22Rv1 (cell line): Measurements from ENCODE around the gene MPPED2.

ENCODE experiments used
- H3K27ac ChIP-seq: fragments of 450-650 bp; 2 replicates; pipeline ENCODE4 v1.5.1; 2017
- CTCF ChIP-seq: fragments of 450-650 bp; IDR thresholded peaks from 2 replicates; pipeline ENCODE4 v1.5.1; 2017; ENCODE audit warnings: mild to moderate bottlenecking
- ZFX ChIP-seq: fragments of 450-650 bp; IDR thresholded peaks from 2 replicates; pipeline ENCODE4 v1.6.1; 2017; ENCODE audit warnings: antibody characterized with exemption, borderline replicate concordance

MPPED2 gene

GRCh38 chr11:30451167-30451566 lies 135.0 kb downstream of the MPPED2 start:
- no peak overlapping the region for H3K27ac ChIP-seq
- no peak for TF ChIP-seq ZFX

- TF ChIP-seq CTCF (no peak), ZFX (no peak)
- no peak overlapping the region for H3K27ac ChIP-seq
Measured at GRCh38 chr11:30447058-30447640, 139.0 kb downstream of the MPPED2 start.

GRCh38 chr11:30446520-30446919 lies 139.6 kb downstream of the MPPED2 start:
- no peak overlapping the region for H3K27ac ChIP-seq
- TF ChIP-seq CTCF: no peak
- no peak for TF ChIP-seq ZFX

GRCh38 chr11:30445056-30445455 lies 141.1 kb downstream of the MPPED2 start:
- H3K27ac ChIP-seq: no peak overlapping the region

GRCh38 chr11:30440510-30440909 lies 145.6 kb downstream of the MPPED2 start:
- no peak overlapping the region for H3K27ac ChIP-seq
- no peak for TF ChIP-seq CTCF
- TF ChIP-seq ZFX: no peak

More at GRCh38 chr11:30445056-30445455, 141.1 kb downstream of the MPPED2 start:
- no peak for TF ChIP-seq ZFX
- no peak for TF ChIP-seq CTCF

- no peak overlapping the region for H3K27ac ChIP-seq
- TF ChIP-seq ZFX: no peak
- no peak for TF ChIP-seq CTCF
Measured at GRCh38 chr11:30436801-30437200, 149.4 kb downstream of the MPPED2 start.

- TF ChIP-seq CTCF: no peak
- no peak for TF ChIP-seq ZFX
- no peak overlapping the region for H3K27ac ChIP-seq
Measured at GRCh38 chr11:30435488-30435887, 150.7 kb downstream of the MPPED2 start.

- no peak for TF ChIP-seq ZFX
- no peak for TF ChIP-seq CTCF
- no peak overlapping the region for H3K27ac ChIP-seq
Measured at GRCh38 chr11:30434901-30435300, 151.3 kb downstream of the MPPED2 start.
